ENCODE data around the gene CABLES2. TPM values are rescaled to one million over a fixed set of nuclear protein-coding genes. Genes with fewer than 3 reads are reported as not detected.

The CABLES2 gene
- total and polyA plus RNA-seq, 3 experiments from 2014 or later, result 3.2 to 9.2 (median 8.6) TPM

DNA sequence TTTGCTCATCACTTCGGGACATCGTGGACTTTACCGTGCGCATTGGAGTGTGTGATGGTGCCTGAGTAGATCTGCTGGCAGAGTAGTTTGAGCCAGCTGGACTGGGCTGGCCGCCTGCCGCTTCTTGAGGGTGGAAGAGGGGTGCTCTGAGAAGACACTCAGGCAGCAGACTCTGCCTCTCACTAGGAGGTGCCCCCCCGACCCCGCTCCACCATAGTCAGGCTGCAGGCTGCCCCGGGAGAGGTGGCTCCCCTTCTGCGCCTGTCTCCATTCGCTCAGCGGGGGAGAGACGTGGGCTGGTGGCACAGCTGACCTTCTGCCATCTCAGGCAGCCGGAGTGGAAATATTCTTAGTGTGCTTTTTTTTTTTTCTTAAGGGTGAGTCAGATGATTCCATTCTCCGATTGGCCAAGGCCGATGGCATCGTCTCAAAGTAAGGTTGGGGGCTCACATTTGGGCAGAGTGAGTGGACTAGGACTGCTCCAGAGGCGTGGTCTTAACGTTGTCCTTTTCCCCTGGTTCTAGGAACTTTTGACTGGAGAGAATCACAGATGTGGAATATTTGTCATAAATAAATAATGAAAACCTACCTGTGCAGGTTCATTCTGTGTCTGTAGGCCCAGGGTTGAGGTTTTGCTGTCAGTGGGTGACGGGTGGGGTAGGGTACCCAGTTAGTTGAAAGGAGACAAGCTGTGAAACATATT lies 19.0 kb downstream of the CABLES2 start:
- DNase-seq, result no peak
- Histone ChIP-seq H3K36me3 (ENCODE audit: insufficient read depth, low read length) (peaks cover 9% of the 10 kb centered on the region), H3K9me3 (ENCODE audit: low read length) (no peaks in the 10 kb centered on the region), H3K27me3 (ENCODE audit: insufficient read depth, low read length, poor library complexity, severe bottlenecking) (no peaks in the 10 kb centered on the region), H3K27ac (ENCODE audit: low read depth, low read length) (peak overlapping the region; percentile 88), H3K4me1 (ENCODE audit: insufficient read depth, low read length) (peaks cover 26% of the 10 kb centered on the region), H3K4me3 (ENCODE audit: low read length) (peak overlapping the region; percentile 90)
- Mint-ChIP-seq H3K36me3 (peaks cover 0 to 57% (median 4%) of the 10 kb centered on the region in 3 donors), H3K9me3 (no peaks in the 10 kb centered on the region), H3K4me1 (peaks cover 38 to 53% (median 41%) of the 10 kb centered on the region in 3 donors), H3K27ac (peak overlapping the region; percentile 90 to 98 (median 94)), H3K4me3 (peak overlapping the region; percentile 90 to 97 (median 92)), H3K27me3 (no peaks in the 10 kb centered on the region)
- POLR2A ChIA-PET, result no interaction called here
- CTCF ChIA-PET, result interaction anchor here (1.8 kb wide), 1 partner anchor 22 kb away, joined by 5 read pairs; no protein-coding TSS in a partner anchor

GRCh38 chr20:62387219-62387913 lies 19.7 kb downstream of the CABLES2 start:
- no peaks in the 10 kb centered on the region for H3K27me3 ChIP-seq (ENCODE audit: insufficient read depth, low read length, poor library complexity, severe bottlenecking)
- POLR2A ChIA-PET, result interaction anchor here (1.0 to 1.5 kb wide), 2 partner anchors 20 to 409 kb away, joined by 4 read pairs; partner anchors contain the start of gene MRGBP
- H3K27ac ChIP-seq (ENCODE audit: low read depth, low read length), result peak overlapping the region; percentile 88
- Mint-ChIP-seq H3K27ac (peak overlapping the region; percentile 90 to 98 (median 94)), H3K9me3 (no peaks in the 10 kb centered on the region), H3K36me3 (peaks cover 0 to 55% (median 4%) of the 10 kb centered on the region in 3 donors), H3K27me3 (no peaks in the 10 kb centered on the region), H3K4me1 (peaks cover 44 to 58% (median 45%) of the 10 kb centered on the region in 3 donors), H3K4me3 (peak overlapping the region; percentile 90 to 97 (median 92))
- peaks cover 9% of the 10 kb centered on the region for H3K36me3 ChIP-seq (ENCODE audit: insufficient read depth, low read length)
- H3K4me1 ChIP-seq (ENCODE audit: insufficient read depth, low read length), result peaks cover 32% of the 10 kb centered on the region
- DNase-seq, result no peak
- H3K4me3 ChIP-seq (ENCODE audit: low read length), result peak overlapping the region; percentile 90
- no peaks in the 10 kb centered on the region for H3K9me3 ChIP-seq (ENCODE audit: low read length)
- CTCF ChIA-PET, result interaction anchor here (1.0 to 1.8 kb wide), 2 partner anchors 23 to 85 kb away, joined by 5 read pairs; partner anchors contain the start of gene ADRM1

DNA sequence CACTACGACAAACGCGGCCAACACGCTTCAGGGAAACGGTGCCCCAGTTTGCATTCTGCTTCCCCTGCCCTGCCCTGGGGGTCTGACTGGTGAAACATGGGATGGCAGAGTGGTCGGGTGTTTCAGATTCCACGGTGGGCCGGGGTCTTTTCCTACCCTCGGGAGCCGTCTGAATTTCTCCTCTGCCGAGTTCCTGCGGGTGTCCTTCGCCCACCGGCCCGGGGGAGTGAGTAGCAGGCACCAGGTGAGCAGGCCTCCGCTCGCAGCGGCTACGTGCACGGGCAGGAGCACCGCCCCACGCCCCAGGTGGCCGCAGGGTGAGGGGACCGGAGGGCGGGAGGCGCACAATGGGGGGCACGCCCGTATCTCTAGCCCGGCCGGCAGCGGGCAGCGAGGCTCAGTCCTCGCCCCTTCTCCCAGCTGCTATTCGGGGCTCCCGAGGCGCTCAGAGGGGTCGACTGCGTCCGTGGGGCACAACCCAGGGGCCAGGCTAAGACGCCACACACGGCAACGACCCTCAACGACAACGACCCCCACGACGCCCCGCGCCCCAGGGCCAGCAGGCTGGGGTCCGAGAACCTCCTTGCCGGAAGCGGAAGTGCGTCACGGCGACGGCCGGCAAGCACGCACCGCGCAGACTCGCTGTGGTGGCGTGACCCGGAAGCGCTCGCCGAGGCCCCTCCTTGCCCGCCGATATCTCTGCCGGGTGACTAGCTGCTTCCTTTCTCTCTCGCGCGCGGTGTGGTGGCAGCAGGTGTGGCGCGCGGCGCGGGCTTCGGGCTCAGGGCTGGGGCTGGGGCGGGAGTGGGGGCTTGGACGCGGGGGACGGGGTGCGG lies 20.5 kb downstream of the CABLES2 start, which contains the start of gene RPS21:
RPS21 (plus strand) TSS at position 721 of the 836 bp plus-strand sequence. CDS start 236 bp downstream, outside the sequence.
- CTCF ChIA-PET, result interaction anchor here (1.0 to 1.8 kb wide), 2 partner anchors 23 to 84 kb away, joined by 5 read pairs; partner anchors contain the start of gene ADRM1
- Histone ChIP-seq H3K27ac (ENCODE audit: low read depth, low read length) (peak within 1 kb of the TSS; percentile 88), H3K9me3 (ENCODE audit: low read length) (no peaks in the 10 kb centered on the region), H3K27me3 (ENCODE audit: insufficient read depth, low read length, poor library complexity, severe bottlenecking) (no peaks in the 10 kb centered on the region), H3K4me3 (ENCODE audit: low read length) (peak within 1 kb of the TSS; percentile 90), H3K4me1 (ENCODE audit: insufficient read depth, low read length) (peaks cover 32% of the 10 kb centered on the region), H3K36me3 (ENCODE audit: insufficient read depth, low read length) (peaks cover 14% of the 10 kb centered on the region)
- no peaks in the 10 kb centered on the region for H3K9me3 Mint-ChIP-seq
- H3K36me3 Mint-ChIP-seq, result peaks cover 5 to 53% (median 8%) of the 10 kb centered on the region in 3 donors
- POLR2A ChIA-PET, result interaction anchor here (0.7 to 1.5 kb wide), 3 partner anchors 17 to 410 kb away, joined by 4 read pairs; partner anchors contain the start of gene MRGBP
- peak; percentile 89 to 96 (median 92) for DNase-seq
- H3K4me3 Mint-ChIP-seq, result peak within 1 kb of the TSS; percentile 90 to 97 (median 92)
- no peaks in the 10 kb centered on the region for H3K27me3 Mint-ChIP-seq
- H3K27ac Mint-ChIP-seq, result peak within 1 kb of the TSS; percentile 93 to 98 (median 95)
- peaks cover 51 to 63% (median 51%) of the 10 kb centered on the region in 3 donors for H3K4me1 Mint-ChIP-seq

- Mint-ChIP-seq H3K27ac (peak overlapping the region; percentile 54 to 90 (median 76)), H3K4me3 (peak overlapping the region in 2 of 7 donors; percentile 55 to 79), H3K9me3 (no peaks in the 10 kb centered on the region), H3K27me3 (no peaks in the 10 kb centered on the region), H3K4me1 (peaks cover 33 to 38% (median 34%) of the 10 kb centered on the region in 3 donors), H3K36me3 (peaks cover 4 to 20% (median 5%) of the 10 kb centered on the region in 3 donors)
- H3K36me3 ChIP-seq (ENCODE audit: insufficient read depth, low read length), result peaks cover 5% of the 10 kb centered on the region
- DNase-seq, result peak; percentile 62 to 78 (median 66)
- no peaks in the 10 kb centered on the region for H3K27me3 ChIP-seq (ENCODE audit: insufficient read depth, low read length, poor library complexity, severe bottlenecking)
- H3K4me3 ChIP-seq (ENCODE audit: low read length), result no peak overlapping the region
- peaks cover 19% of the 10 kb centered on the region for H3K4me1 ChIP-seq (ENCODE audit: insufficient read depth, low read length)
- H3K9me3 ChIP-seq (ENCODE audit: low read length), result no peaks in the 10 kb centered on the region
- H3K27ac ChIP-seq (ENCODE audit: low read depth, low read length), result no peak overlapping the region
- POLR2A ChIA-PET, result interaction anchor here (0.8 kb wide), 1 partner anchor 134 kb away, joined by 3 read pairs; no protein-coding TSS in a partner anchor
- CTCF ChIA-PET, result interaction anchor here (0.7 to 3.4 kb wide), 11 partner anchors 11 to 372 kb away, joined by 3 to 14 read pairs (median 5); partner anchors contain the start of gene LAMA5
Measured at GRCh38 chr20:62382306-62383198, 24.5 kb downstream of the CABLES2 start.

- Mint-ChIP-seq H3K27me3 (no peaks in the 10 kb centered on the region), H3K4me1 (peaks cover 29 to 32% (median 31%) of the 10 kb centered on the region in 3 donors), H3K4me3 (peak overlapping the region in 1 of 7 donors; percentile 51), H3K27ac (peak overlapping the region in 5 of 8 donors; percentile 4 to 76 (median 45)), H3K36me3 (peaks cover 4 to 15% (median 5%) of the 10 kb centered on the region in 3 donors), H3K9me3 (no peaks in the 10 kb centered on the region)
- DNase-seq, result no peak
- Histone ChIP-seq H3K9me3 (ENCODE audit: low read length) (no peaks in the 10 kb centered on the region), H3K27ac (ENCODE audit: low read depth, low read length) (no peak overlapping the region), H3K4me1 (ENCODE audit: insufficient read depth, low read length) (peaks cover 17% of the 10 kb centered on the region), H3K4me3 (ENCODE audit: low read length) (no peak overlapping the region), H3K36me3 (ENCODE audit: insufficient read depth, low read length) (peaks cover 5% of the 10 kb centered on the region), H3K27me3 (ENCODE audit: insufficient read depth, low read length, poor library complexity, severe bottlenecking) (no peaks in the 10 kb centered on the region)
- ChIA-PET POLR2A (no interaction called here), CTCF (interaction anchor here (0.9 to 3.4 kb wide), 6 partner anchors 15 to 371 kb away, joined by 3 to 14 read pairs (median 6); partner anchors contain the start of gene LAMA5)
Measured at GRCh38 chr20:62381842-62382241, 25.2 kb downstream of the CABLES2 start.

DNA sequence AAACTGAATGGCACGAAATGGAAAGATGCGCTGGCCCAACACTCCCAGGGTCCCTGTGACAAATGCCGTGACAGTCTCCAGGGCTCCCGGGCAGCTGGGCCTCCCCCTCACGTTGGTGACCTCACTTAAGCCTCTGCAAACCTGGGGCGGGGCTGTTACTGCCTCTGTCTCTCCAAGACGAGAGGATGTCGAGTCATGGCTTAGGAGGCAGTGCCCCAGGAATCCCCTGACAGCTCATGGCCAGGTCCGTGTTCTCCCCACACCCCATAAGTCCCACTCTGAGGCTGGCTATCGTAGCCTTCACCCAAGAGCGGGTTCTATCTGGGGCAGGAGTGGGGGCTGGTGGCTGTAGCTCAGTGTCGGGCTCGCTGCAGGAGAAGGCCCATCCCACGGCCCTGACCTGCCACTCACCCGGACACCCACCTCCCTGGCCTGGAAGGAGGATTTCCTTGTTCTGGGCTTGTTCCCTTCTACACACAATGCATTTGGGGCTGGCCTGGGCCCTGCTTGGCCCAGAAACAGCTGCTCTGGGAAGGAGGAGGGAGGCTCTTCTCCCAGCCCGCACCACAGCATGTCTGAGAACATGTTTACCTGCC lies 25.8 kb downstream of the CABLES2 start:
- Histone ChIP-seq H3K27ac (ENCODE audit: low read depth, low read length) (no peak overlapping the region), H3K9me3 (ENCODE audit: low read length) (no peaks in the 10 kb centered on the region), H3K27me3 (ENCODE audit: insufficient read depth, low read length, poor library complexity, severe bottlenecking) (no peaks in the 10 kb centered on the region), H3K4me3 (ENCODE audit: low read length) (no peak overlapping the region), H3K36me3 (ENCODE audit: insufficient read depth, low read length) (peaks cover 5% of the 10 kb centered on the region), H3K4me1 (ENCODE audit: insufficient read depth, low read length) (peaks cover 17% of the 10 kb centered on the region)
- ChIA-PET POLR2A (no interaction called here), CTCF (interaction anchor here (0.6 to 3.4 kb wide), 2 partner anchors 81 to 289 kb away, joined by 4 to 14 read pairs; no protein-coding TSS in a partner anchor)
- H3K27ac Mint-ChIP-seq, result peak overlapping the region in 1 of 8 donors; percentile 78
- peaks cover 27 to 30% (median 29%) of the 10 kb centered on the region in 3 donors for H3K4me1 Mint-ChIP-seq
- peaks cover 4 to 11% (median 5%) of the 10 kb centered on the region in 3 donors for H3K36me3 Mint-ChIP-seq
- DNase-seq, result no peak
- H3K27me3 Mint-ChIP-seq, result no peaks in the 10 kb centered on the region
- H3K9me3 Mint-ChIP-seq, result no peaks in the 10 kb centered on the region
- no peak overlapping the region for H3K4me3 Mint-ChIP-seq
